ENCODE data around the gene ICAM4. TPM values are rescaled to one million over a fixed set of nuclear protein-coding genes. Genes with fewer than 3 reads are reported as not detected.
A peak's percentile ranks its signal among the peaks of the same experiment; 100 is the strongest.

ICAM4 gene
- total and polyA plus RNA-seq, 2 of the 13 experiments (the other 11 are each of a cell fraction or from before 2014, with no cell fraction given), result 2.9 to 4.0 TPM

GRCh38 chr19:10286803-10287737, at the start of gene ICAM4 (continued):
- TF ChIP-seq MEF2D (CRISPR knock-in tag; IDR thresholded peaks at IDR 0.05), result peak; percentile 33; the same call in 1 of the 2 replicates
- peak; percentile 49 for TF ChIP-seq RBM39 (IDR thresholded peaks at IDR 0.05; ENCODE audit: low read depth, low read length, poor library complexity, severe bottlenecking)
- TF ChIP-seq ZUFSP (CRISPR knock-in tag; IDR thresholded peaks at IDR 0.05; ENCODE audit: borderline replicate concordance), result no peak
- TF ChIP-seq ZNF318 (CRISPR knock-in tag; IDR thresholded peaks at IDR 0.05), result peak; percentile 57; the same call in 1 of the 2 replicates
- peak; percentile 65; the same call in 1 of the 2 replicates for TF ChIP-seq PHF21A (CRISPR knock-in tag; IDR thresholded peaks at IDR 0.05)
- no peak for TF ChIP-seq ZSCAN25 (CRISPR knock-in tag; IDR thresholded peaks at IDR 0.05)
- TF ChIP-seq PAXIP1 (CRISPR knock-in tag; conservative IDR thresholded peaks at IDR 0.05), result peak; percentile 47; the same call in 1 of the 2 replicates
- TF ChIP-seq ERF (CRISPR knock-in tag; IDR thresholded peaks at IDR 0.05), result peak; percentile 54; the same call in 1 of the 2 replicates
- TF ChIP-seq TAF1 (CRISPR knock-in tag; IDR thresholded peaks at IDR 0.05), result no peak
- TF ChIP-seq POLR2G (IDR thresholded peaks at IDR 0.05; ENCODE audit: low read depth, low read length), result peak; percentile 72
- no peak for TF ChIP-seq ELF4 (CRISPR knock-in tag; IDR thresholded peaks at IDR 0.05; ENCODE audit: borderline replicate concordance)
- TF ChIP-seq RXRB (CRISPR knock-in tag; IDR thresholded peaks at IDR 0.05; ENCODE audit: borderline replicate concordance), result 0 out of 2 replicates have a peak, but pooled peaks have one; percentile 14
- TF ChIP-seq ZNF17 (CRISPR knock-in tag; IDR thresholded peaks at IDR 0.05), result no peak
- no peak for TF ChIP-seq AHR (CRISPR knock-in tag; IDR thresholded peaks at IDR 0.05)
